Activated naive CD4-positive, alpha-beta T cell treated with anti-CD3 and anti-CD28 coated beads, Interleukin-2, amount 50 U/mL, for 72 hours (primary cell): ENCODE results near the gene CCER1. TPM values are rescaled to one million over a fixed set of nuclear protein-coding genes. Genes with fewer than 3 reads are reported as not detected.
"Not testable (repeated sequence)": the region's sequence is repeated elsewhere in the genome, so short reads cannot be mapped to it uniquely, and the experiment has no call there.

Source experiments
- ATAC-seq, 2 donors: fragments of 150-1000 bp; cut with Tn5 transposase; 2 replicates each; pipeline ENCODE4 v1.10.0; 2021; ENCODE audit warnings: mild to moderate bottlenecking in 2 of 2, moderate library complexity in 2 of 2
- DNase-seq, 2 donors: peaks; one replicate each; pipeline ENCODE4 v3.0.0; 2021 to 2022; ENCODE audit warnings: low spot score in 2 of 2
- H3K27ac Mint-ChIP-seq, 2 donors: one replicate each; pipeline ENCODE4 v1.8.0; 2022; ENCODE audit warnings: mild to moderate bottlenecking in 2 of 2, mixed read lengths in 2 of 2
- H3K36me3 Mint-ChIP-seq, 2 donors: one replicate each; pipeline ENCODE4 v1.8.0; 2022; ENCODE audit warnings: mixed read lengths in 2 of 2
- H3K9me3 Mint-ChIP-seq, 2 donors: one replicate each; pipeline ENCODE4 v1.8.0; 2022; ENCODE audit warnings: mixed read lengths in 2 of 2
- total RNA-seq, 2 donors: library from RNA; stranded (reverse); gene quantifications; one replicate each; pipeline ENCODE4 v1.2.3, GENCODE V29; 2022

Gene CCER1
- not detected for total RNA-seq

- no peaks in the 10 kb centered on the region for H3K9me3 Mint-ChIP-seq
- no peak for ATAC-seq
- DNase-seq = no peak
- H3K27ac Mint-ChIP-seq = no peak within 1 kb of the TSS
- no peaks in the 10 kb centered on the region for H3K36me3 Mint-ChIP-seq
Measured at GRCh38 chr12:90954921-90955320, at the start of gene CCER1. Gene CCER1 (minus strand): TSS chr12:90955176. CDS start chr12:90954742, 434 bp downstream.

GRCh38 chr12:91003737-91004136 is 48.8 kb upstream of the CCER1 start:
- no peak for DNase-seq
- Mint-ChIP-seq H3K27ac (no peak overlapping the region), H3K9me3 (no peaks in the 10 kb centered on the region), H3K36me3 (no peaks in the 10 kb centered on the region)
- no peak for ATAC-seq

- H3K9me3 Mint-ChIP-seq = no peaks in the 10 kb centered on the region
- no peak overlapping the region for H3K27ac Mint-ChIP-seq
- H3K36me3 Mint-ChIP-seq = no peaks in the 10 kb centered on the region
- no peak for DNase-seq
- no peak for ATAC-seq
Measured at GRCh38 chr12:91001306-91001705, 46.3 kb upstream of the CCER1 start.

DNA sequence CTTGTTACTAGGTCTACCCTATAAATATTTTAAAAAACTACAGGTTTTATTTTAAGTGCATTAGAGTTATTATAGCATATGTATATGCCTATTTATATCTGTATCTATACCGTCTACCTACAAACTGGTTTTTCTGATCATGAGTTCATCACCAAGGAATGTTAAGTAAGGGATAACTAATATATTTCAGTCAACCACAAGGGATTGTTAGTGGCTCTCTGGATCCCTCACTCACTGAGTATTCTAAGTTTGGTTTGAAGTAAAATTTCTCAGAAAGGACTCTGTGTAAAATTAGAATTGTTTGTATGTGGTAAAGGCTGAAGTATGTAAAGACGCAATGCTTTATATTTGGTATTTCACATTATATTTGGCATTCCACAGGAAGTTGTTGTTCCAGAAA is 45.0 kb upstream of the CCER1 start:
- no peaks in the 10 kb centered on the region for H3K36me3 Mint-ChIP-seq
- no peaks in the 10 kb centered on the region for H3K9me3 Mint-ChIP-seq
- no peak overlapping the region for H3K27ac Mint-ChIP-seq
- no peak for ATAC-seq
- DNase-seq = no peak

DNA sequence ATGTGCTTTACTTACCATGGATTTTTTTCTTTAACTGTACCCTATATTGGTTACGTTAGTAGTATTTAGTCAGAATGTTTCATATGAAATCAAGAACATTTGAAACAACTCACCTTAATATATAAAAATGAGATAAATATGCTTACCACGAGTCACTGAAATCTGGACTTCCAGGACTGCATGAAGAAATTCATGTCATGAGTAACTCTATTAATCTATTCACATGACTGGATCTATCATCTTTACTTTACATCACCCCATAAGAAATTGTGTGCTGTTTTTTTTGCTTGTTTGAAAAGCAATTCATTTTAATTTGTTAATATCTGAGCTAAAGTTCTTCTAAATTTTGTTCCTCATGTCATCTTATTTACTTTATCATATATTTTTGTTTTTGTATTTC is 44.6 kb upstream of the CCER1 start:
- Mint-ChIP-seq H3K36me3 (no peaks in the 10 kb centered on the region), H3K27ac (no peak overlapping the region), H3K9me3 (no peaks in the 10 kb centered on the region)
- ATAC-seq (no peak), DNase-seq (no peak)

- Mint-ChIP-seq H3K27ac (no peak overlapping the region), H3K36me3 (no peaks in the 10 kb centered on the region), H3K9me3 (no peaks in the 10 kb centered on the region)
- ATAC-seq = no peak
- DNase-seq = no peak
Measured at GRCh38 chr12:90995010-90995409, 40.0 kb upstream of the CCER1 start.

DNA sequence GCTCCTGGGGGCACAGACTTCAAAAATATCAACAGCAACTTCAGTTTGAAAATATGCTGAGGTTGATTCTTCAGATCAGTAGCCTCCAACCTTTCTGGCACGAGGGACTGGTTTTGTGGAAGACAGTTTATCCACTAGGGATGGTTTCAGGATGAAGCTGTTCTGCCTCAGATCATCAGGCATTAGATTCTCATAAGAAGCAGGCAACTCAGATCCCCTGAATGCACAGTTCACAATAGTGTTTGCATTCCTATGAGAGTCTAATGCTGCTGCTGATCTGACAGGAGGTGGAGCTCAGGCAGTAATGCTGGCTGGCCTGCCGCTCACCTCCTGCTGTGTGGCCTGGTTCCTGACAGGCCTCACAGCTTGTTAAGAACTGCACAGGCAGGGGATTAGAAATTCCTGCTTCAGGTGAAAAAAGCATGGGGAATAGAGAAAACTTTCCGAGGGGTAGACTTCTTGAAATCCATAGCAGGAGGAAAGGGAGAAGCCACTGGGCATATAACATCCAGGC is 37.0 kb upstream of the CCER1 start:
- no peak overlapping the region for H3K27ac Mint-ChIP-seq
- no peak for ATAC-seq
- no peaks in the 10 kb centered on the region for H3K9me3 Mint-ChIP-seq
- DNase-seq = no peak
- no peaks in the 10 kb centered on the region for H3K36me3 Mint-ChIP-seq

DNA sequence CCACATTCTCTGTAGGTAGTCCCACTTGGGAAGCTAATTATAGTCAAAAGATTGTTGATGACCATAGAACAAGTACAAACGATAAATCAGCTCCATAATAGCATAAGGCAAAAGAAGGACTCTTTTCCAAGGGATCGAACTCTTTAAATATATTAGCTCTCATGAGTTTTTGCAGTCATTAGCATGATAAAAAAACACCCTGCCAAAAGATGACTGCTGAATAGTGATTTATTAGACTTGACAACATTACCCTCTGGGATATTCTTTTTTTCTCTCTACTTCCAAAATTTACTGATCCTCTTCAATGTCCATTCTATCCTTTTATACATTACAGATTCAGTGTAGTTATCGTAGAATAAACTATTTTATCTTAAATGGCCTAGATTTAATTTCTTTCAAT is 35.6 kb upstream of the CCER1 start:
- no peaks in the 10 kb centered on the region for H3K9me3 Mint-ChIP-seq
- H3K36me3 Mint-ChIP-seq = no peaks in the 10 kb centered on the region
- H3K27ac Mint-ChIP-seq = no peak overlapping the region
- ATAC-seq = no peak
- no peak for DNase-seq

- Mint-ChIP-seq H3K36me3 (no peaks in the 10 kb centered on the region), H3K9me3 (no peaks in the 10 kb centered on the region), H3K27ac (no peak overlapping the region)
- no peak for ATAC-seq
- DNase-seq = no peak
Measured at GRCh38 chr12:90989686-90990111, 34.7 kb upstream of the CCER1 start.

GRCh38 chr12:90987520-90987919 is 32.5 kb upstream of the CCER1 start:
- H3K27ac Mint-ChIP-seq = no peak overlapping the region
- ATAC-seq = no peak
- H3K36me3 Mint-ChIP-seq = no peaks in the 10 kb centered on the region
- no peak for DNase-seq
- no peaks in the 10 kb centered on the region for H3K9me3 Mint-ChIP-seq

DNA sequence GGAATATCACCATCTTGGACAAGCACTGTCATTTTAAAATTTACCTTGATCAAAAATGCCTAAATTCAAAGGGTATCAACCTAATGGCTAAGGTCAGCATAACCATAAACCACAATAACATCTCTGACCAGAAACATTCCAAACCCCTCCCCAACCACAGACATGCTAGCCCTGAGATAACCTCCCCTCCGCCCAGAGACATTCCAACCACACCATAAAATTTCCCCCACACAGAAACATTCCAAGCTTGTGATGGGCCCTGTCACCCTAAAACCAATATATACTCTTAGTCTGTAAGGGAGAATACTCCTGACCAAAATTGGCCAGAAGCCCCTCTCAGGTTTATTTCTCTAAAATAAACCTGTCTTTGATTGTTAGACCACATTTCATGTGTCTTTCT is 32.1 kb upstream of the CCER1 start:
- Mint-ChIP-seq H3K36me3 (no peaks in the 10 kb centered on the region), H3K27ac (no peak overlapping the region), H3K9me3 (no peaks in the 10 kb centered on the region)
- no peak for ATAC-seq
- DNase-seq = no peak

- ATAC-seq, H3K27ac Mint-ChIP-seq, H3K9me3 Mint-ChIP-seq, H3K36me3 Mint-ChIP-seq, DNase-seq: not testable (repeated sequence)
Measured at GRCh38 chr12:90985331-90985730, 30.4 kb upstream of the CCER1 start.

- DNase-seq = no peak
- Mint-ChIP-seq H3K36me3 (no peaks in the 10 kb centered on the region), H3K9me3 (no peaks in the 10 kb centered on the region), H3K27ac (no peak overlapping the region)
- no peak for ATAC-seq
Measured at GRCh38 chr12:90984114-90984513, 29.1 kb upstream of the CCER1 start.

- DNase-seq = no peak
- no peak overlapping the region for H3K27ac Mint-ChIP-seq
- ATAC-seq = no peak
- H3K36me3 Mint-ChIP-seq = no peaks in the 10 kb centered on the region
- H3K9me3 Mint-ChIP-seq = no peaks in the 10 kb centered on the region
Measured at GRCh38 chr12:90982170-90982569, 27.2 kb upstream of the CCER1 start.

- Mint-ChIP-seq H3K9me3 (no peaks in the 10 kb centered on the region), H3K36me3 (no peaks in the 10 kb centered on the region), H3K27ac (no peak overlapping the region)
- ATAC-seq = no peak
- no peak for DNase-seq
Measured at GRCh38 chr12:90979951-90980350, 25.0 kb upstream of the CCER1 start.

- no peaks in the 10 kb centered on the region for H3K36me3 Mint-ChIP-seq
Measured at GRCh38 chr12:90979019-90979418, 24.0 kb upstream of the CCER1 start.

DNA sequence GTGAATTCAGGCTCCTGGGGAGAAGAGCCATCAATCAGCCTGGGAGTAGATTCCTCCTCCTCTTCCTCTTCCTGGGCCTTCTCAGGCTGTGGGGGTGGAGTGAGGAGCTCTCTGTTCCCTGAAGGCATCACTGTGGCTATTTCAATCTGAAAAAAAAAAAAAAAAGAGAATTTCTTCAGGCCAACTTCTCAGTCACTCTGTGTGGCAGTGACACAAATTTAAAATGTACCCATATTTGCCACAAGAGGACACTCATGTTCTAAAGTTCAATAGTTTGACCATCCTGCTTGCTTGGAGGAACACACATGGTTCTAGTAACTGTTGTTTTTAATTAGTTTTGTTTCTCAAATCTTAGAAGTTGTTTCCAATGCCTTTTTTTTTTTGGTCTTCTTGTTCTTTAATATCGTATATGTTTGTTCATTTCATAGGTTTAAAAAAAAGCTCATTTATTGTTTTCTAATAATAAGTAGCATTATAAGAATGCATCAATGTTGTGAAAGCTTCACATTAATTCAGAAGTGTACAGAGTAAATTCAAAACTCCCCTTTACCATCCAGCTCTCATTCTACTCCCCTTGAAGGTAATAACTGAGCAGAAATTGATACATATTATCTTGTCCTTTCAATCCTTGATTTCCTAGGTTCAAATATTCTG is 23.3 kb upstream of the CCER1 start:
- Mint-ChIP-seq H3K36me3 (no peaks in the 10 kb centered on the region), H3K9me3 (no peaks in the 10 kb centered on the region), H3K27ac (no peak overlapping the region)
- DNase-seq (no peak), ATAC-seq (peak in 1 of 2 donors; percentile 71)

More at GRCh38 chr12:90979019-90979418, 24.0 kb upstream of the CCER1 start:
- H3K9me3 Mint-ChIP-seq = no peaks in the 10 kb centered on the region
- H3K27ac Mint-ChIP-seq = no peak overlapping the region
- ATAC-seq (no peak), DNase-seq (no peak)

GRCh38 chr12:90977224-90977623 is 22.2 kb upstream of the CCER1 start:
- Mint-ChIP-seq H3K36me3 (no peaks in the 10 kb centered on the region), H3K27ac (no peak overlapping the region), H3K9me3 (no peaks in the 10 kb centered on the region)
- DNase-seq = no peak
- no peak for ATAC-seq
